Skin epidermis (tissue), 12 donors: ENCODE results near the gene PFN3.

Experiments used
- H3K27ac ChIP-seq, 21 experiments: fragments of 200-600 bp; sonication (generic) in 11 of 21; one replicate each; pipeline ENCODE4 v1.5.0; 2020; ENCODE audit warnings: mild to moderate bottlenecking in 3 of 21, inconsistent platforms in 2 of 21, moderate library complexity in 2 of 21
- H3K4me3 ChIP-seq, 7 experiments: fragments of 200-600 bp; sonication (generic) in 2 of 7; one replicate each; pipeline ENCODE4 v1.5.0; 2020; ENCODE audit warnings: inconsistent platforms in 2 of 7, mild to moderate bottlenecking in 2 of 7, moderate library complexity in 1 of 7

PFN3 gene

GRCh38 chr5:177399997-177400868 lies at the start of gene PFN3:
Gene PFN3, minus strand, starts transcription at chr5:177400661. Its CDS starts 85 bp downstream, at chr5:177400576.
- H3K27ac ChIP-seq: no peak within 1 kb of the TSS
- H3K4me3 ChIP-seq: no peak within 1 kb of the TSS

GRCh38 chr5:177449140-177450061 lies 48.9 kb upstream of the PFN3 start:
- H3K27ac ChIP-seq: no peak overlapping the region
- H3K4me3 ChIP-seq: no peak overlapping the region

GRCh38 chr5:177448244-177448950 lies 47.9 kb upstream of the PFN3 start:
- Histone ChIP-seq H3K27ac (no peak overlapping the region), H3K4me3 (no peak overlapping the region)

DNA sequence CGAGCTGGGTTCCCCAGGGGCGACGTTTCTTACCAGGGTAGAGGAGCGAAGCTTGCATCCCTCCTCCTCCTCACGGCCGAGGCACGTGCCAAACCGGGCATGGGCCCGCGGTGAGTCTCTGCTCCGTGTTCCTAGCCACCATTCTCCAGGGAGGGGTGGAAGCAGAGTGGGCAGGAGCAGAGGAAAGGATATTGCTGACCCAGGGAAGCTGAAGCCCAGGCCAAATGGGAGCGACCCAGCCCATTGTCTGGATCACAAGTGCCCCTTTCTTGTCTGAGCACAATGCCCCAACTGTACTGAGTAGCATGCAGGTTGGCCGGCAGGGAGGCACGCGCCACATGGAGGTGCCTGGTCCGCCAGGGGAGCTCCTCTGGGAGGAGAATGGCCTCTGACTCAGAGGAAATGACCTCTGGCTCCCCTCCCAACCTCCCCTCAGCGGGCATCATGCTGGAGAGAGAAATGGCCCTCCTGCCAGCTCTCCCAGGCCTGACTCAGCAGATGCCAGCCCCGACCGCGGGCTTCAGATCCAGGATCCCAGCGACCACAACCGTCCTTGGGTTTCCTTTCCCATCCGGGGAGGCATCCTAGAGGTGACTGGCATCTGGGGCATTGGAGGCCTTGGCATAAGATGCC lies 47.3 kb upstream of the PFN3 start:
- Histone ChIP-seq H3K27ac (peak overlapping the region in 12 of 21 experiments; percentile 29 to 88 (median 70)), H3K4me3 (peak overlapping the region in 4 of 7 experiments; percentile 51 to 73 (median 56))

GRCh38 chr5:177447066-177447610 lies 46.7 kb upstream of the PFN3 start:
- Histone ChIP-seq H3K27ac (peak overlapping the region in 17 of 21 experiments; percentile 25 to 88 (median 67)), H3K4me3 (peak overlapping the region; percentile 50 to 73 (median 58))

- Histone ChIP-seq H3K27ac (peak within 1 kb of the TSS in 17 of 21 experiments; percentile 25 to 88 (median 67)), H3K4me3 (peak within 1 kb of the TSS; percentile 50 to 73 (median 58))
These were observed 46.0 kb upstream of the PFN3 start, which contains the start of gene PRR7 for GRCh38 chr5:177446200-177447065. Gene PRR7, plus strand, starts transcription at chr5:177446814. Its CDS starts 8,254 bp downstream, at chr5:177455068.

- Histone ChIP-seq H3K4me3 (peak overlapping the region in 5 of 7 experiments; percentile 51 to 73 (median 58)), H3K27ac (peak overlapping the region in 12 of 21 experiments; percentile 2 to 88 (median 69))
These were observed 45.4 kb upstream of the PFN3 start for GRCh38 chr5:177445917-177446199.

DNA sequence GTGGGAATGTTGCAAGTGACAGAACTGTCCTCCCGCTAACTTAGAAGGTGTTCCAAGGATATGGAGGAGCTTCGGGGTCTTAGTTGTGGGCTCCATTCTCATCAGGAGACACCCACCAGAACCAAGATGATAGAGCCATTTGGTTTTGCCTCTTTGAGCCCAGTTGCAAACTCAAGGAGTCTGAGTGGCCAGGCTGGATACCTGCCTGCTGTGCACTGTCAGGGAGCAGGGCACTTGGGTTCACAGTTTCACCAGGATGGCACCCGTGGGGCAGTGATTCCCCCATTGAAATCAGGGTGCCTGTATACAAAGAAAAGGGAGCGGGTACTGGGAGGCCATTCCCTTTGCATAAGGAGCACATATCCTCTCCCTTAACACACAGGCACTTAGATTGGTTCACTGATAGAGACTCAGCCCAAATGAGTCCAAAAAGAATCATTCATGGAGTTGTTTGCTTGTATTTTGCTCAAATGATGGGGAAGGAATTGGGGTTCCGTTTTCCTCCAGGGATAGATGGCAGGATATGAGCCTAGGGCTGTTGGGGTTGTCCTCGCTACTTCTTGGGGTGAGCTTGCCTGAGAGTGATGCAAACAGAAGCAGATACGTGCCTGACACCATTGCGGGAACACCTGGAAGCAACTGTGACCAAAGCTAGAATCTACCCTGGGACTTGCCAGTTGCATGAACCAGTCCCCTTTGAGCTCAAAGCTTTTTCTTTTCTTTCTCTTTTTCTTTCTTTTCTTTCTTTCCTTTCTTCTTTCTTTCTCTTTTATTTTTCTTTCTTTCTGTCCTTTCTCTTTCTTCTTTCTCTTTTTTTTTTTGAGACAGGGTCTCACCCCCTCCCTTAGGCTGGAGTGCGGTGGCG lies 44.8 kb upstream of the PFN3 start:
- peak overlapping the region in 8 of 21 experiments; percentile 2 to 88 (median 38) for H3K27ac ChIP-seq
- H3K4me3 ChIP-seq: no peak overlapping the region

DNA sequence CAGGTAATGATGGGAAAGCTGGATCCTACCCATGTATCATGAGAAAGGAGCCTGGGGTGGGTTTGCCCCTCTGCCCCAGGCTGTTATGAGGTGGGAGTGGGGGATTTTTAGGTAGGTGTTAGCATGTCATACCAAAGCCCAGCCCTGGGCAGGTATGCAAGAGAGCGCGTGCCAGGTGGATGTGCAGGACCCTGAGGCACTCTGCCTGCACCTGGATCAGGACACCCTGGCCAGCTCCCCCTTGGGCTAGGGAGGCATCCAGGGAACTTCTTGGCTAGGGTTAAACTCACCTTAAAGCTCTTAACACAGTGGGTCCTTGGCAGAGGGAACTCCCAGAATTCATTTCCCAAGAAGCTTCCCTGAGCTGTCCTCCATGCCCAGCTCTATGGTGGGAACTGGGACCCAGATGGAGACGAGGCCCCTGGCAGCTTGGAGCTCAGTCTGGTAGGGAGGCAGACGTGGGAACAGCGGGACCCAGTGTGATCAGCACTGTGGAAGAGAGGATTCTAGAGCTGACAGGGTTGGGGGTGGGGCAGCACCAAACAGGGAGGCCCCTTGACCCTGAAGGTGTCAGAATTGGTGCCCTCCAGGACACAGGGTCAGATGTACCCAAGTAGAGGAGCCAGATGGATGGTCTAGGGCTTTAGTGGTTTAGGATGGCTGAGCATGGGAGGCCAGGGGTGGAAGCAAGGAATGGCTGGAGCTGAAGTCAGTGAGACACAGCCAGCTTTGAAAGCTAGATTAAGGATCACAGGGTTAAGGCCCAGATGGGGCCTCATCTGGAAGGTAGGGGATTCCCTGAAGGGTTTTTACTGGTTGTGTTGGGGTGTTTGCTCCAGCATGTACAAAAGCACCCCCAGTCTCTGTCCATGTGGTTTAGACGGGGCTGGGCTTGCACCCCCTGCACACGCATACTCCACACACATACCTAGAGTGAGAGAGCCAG lies 43.9 kb upstream of the PFN3 start:
- H3K27ac ChIP-seq: peak overlapping the region in 7 of 21 experiments; percentile 10 to 88 (median 49)

GRCh38 chr5:177443144-177443983 lies 42.9 kb upstream of the PFN3 start:
- peak overlapping the region in 8 of 21 experiments; percentile 7 to 62 (median 24) for H3K27ac ChIP-seq
- no peak overlapping the region for H3K4me3 ChIP-seq

More for the DNA sequence above, 43.9 kb upstream of the PFN3 start:
- no peak overlapping the region for H3K4me3 ChIP-seq

- no peak overlapping the region for H3K4me3 ChIP-seq
- H3K27ac ChIP-seq: peak overlapping the region in 2 of 21 experiments; percentile 9 to 19
These were observed 41.8 kb upstream of the PFN3 start for GRCh38 chr5:177442066-177442826.

DNA sequence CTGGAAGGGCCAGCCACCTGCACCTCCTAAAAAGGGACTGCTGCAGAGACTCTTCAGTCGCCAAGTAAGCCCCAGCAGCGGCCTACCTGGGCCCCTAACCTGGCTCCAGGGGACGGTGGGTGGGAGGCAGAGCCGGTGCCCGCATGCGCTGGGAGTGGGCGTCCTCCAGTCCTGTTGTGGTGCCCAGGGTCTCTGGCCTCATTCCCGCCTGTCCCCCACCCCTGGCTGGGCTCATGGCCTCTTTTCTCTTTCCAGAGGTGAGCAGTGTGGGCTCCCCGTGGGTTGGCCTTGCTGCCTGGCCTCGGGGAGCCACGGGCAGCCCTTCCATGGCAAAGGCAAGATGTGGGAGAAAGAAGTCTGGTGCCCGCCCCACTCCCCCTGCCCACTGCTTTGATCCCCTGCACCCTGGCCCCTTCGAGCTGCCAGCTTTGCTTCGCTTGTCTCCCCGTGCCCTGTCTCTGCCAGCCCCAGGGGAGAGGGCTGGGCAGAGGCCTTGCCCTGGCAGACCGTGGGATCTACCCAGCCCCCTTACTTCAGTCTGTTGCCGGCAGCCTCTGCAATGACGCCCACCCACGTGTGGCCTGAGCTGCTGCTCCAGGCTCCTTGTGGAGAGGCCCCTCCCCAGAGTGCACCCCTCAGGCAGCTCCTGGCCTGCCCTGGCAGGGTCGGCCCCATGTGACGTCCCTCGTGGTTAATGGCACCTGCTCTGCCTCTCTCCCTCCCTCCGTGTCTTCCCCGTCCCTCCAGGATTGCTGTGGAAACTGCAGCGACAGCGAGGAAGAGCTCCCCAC lies 40.7 kb upstream of the PFN3 start:
- Histone ChIP-seq H3K4me3 (no peak overlapping the region), H3K27ac (peak overlapping the region in 10 of 21 experiments; percentile 13 to 73 (median 40))

DNA sequence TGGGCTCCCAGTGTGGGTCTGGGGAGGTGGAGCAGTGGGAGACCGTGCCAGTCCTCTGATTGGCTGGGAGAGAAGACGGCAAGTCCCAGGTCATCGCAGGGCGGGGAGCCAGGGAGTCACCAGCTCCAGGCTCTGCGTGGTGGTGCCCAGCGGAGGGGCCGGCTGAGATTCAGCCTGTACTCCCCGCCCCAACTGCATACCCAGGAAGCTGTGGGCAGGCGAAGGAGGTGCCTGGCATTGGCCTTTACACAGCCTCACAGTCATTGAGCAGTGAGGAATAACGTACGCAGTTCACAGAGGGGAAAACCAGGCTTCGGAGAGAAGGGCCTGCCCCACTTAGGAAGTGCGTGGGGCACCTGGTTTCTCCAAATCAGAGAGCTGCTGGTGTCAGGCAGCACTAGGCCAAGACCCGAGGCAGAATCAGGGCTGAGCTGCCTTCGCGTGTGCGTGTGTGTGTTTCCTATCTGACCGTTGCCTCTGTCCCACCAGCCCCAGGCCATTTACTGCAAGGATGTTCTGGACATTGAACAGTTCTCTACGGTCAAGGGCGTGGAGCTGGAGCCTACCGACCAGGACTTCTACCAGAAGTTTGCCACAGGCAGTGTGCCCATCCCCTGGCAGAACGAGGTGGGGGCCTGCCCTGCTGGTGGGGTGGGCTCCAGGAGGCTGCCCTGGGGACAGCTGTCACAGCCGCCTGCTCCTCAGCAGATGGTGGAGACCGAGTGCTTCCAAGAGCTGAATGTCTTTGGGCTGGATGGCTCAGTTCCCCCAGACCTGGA lies 39.9 kb upstream of the PFN3 start:
- peak overlapping the region in 12 of 21 experiments; percentile 13 to 73 (median 30) for H3K27ac ChIP-seq
- no peak overlapping the region for H3K4me3 ChIP-seq
